ENCODE measurements around the gene FAM200A. TPM values are rescaled to one million over a fixed set of nuclear protein-coding genes. Genes with fewer than 3 reads are reported as not detected.

The FAM200A gene
- polyA plus RNA-seq, 1 donor (not counting 4 experiments of a cell fraction or from before 2014, with no cell fraction given): 7.6 TPM

DNA sequence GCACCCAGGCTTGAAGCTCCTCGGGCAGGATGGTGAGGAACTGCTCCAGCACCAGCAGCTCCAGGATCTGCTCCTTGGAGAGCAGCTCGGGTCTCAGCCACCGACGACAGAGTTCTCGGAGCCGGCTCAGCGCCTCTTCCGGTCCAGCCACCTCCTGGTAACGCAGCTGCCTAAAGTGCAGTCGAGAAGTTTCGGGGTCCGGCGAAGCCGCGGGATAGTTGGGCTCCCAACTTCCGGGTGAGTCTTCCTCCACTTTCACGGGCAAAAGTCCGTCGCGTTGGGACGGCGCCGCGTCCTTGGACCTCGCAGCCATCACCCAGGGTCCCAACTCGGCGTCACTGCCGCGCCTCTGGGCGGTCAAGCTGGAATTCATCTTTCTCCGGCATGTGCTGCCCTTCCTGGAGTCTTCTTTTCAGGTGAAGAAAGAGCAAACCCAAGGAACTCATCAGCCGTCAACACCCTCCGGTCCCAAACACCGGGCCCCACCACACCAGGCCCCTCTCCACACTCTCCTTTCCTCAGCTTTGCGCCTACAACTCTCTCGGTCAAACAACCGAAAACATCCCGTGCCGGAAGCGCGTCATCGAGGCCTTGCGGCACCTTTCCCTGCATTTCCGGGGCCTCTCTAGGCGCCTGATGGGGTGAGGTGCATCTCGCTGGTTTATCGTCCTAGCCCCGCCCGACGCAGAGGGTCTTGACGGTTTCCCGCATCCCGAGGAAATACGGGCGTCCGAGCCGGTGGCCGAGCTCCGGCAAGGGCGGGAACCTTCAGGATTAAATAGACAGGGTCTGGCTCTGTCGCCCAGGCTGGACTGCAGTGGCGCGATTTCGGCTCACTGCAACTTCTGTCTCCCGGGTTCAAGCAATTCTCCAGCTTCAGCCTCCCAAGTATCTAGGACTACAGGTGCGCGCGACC lies 51.9 kb downstream of the FAM200A start, which contains the start of gene ZNF394:
Gene ZNF394 (minus strand): TSS at position 561 of the 916 bp plus-strand sequence. CDS start 188 bp downstream, at position 373.
- FAIRE-seq (no peak), DNase-seq (ENCODE audit: low read depth, low spot score) (no peak)
- Histone ChIP-seq H3K4me3 (ENCODE audit: control insufficient read depth in 2 of 3, extremely low read depth in 1 of 3, insufficient read depth in 2 of 3, low read depth in 1 of 3, low read length in 3 of 3) (peak within 1 kb of the TSS; percentile 80 to 99 (median 94)), H3K4me1 (ENCODE audit: control insufficient read depth, extremely low read depth, insufficient read depth, low read length) (peaks cover 19% of the 10 kb centered on the region), H2AFZ (ENCODE audit: control insufficient read depth, low read length) (peak within 1 kb of the TSS; percentile 82), H3K9me3 (ENCODE audit: control insufficient read depth, low read depth, low read length) (no peaks in the 10 kb centered on the region), H3K4me2 (ENCODE audit: control insufficient read depth, extremely low read depth, insufficient read depth, low read depth, low read length) (peak within 1 kb of the TSS; percentile 89), H3K9me1 (ENCODE audit: control insufficient read depth, extremely low read depth, insufficient read depth, low read length) (no peaks in the 10 kb centered on the region), H3K9ac (ENCODE audit: control insufficient read depth, extremely low read depth, insufficient read depth, low read length) (peak within 1 kb of the TSS; percentile 90), H3K36me3 (ENCODE audit: control insufficient read depth in 2 of 2, extremely low read depth in 1 of 2, insufficient read depth in 2 of 2, low read length in 2 of 2) (peaks cover 2 to 3% of the 10 kb centered on the region in 2 experiments), H3K79me2 (ENCODE audit: control insufficient read depth, insufficient read depth, low read length) (peaks cover 53% of the 10 kb centered on the region), H3K27me3 (ENCODE audit: control insufficient read depth, extremely low read depth, insufficient read depth, low read length) (no peaks in the 10 kb centered on the region), H3K27ac (ENCODE audit: control insufficient read depth, insufficient read depth, low read length) (peak within 1 kb of the TSS; percentile 80), H4K20me1 (ENCODE audit: control insufficient read depth, extremely low read depth, insufficient read depth, low read length) (peaks cover 4% of the 10 kb centered on the region)
- dilution Hi-C loops (cut with MboI; ENCODE audit: extremely low pct_ligation_motif_present, low sequenced_read_pairs): no loop called here
- TF ChIP-seq, protein P1, sequence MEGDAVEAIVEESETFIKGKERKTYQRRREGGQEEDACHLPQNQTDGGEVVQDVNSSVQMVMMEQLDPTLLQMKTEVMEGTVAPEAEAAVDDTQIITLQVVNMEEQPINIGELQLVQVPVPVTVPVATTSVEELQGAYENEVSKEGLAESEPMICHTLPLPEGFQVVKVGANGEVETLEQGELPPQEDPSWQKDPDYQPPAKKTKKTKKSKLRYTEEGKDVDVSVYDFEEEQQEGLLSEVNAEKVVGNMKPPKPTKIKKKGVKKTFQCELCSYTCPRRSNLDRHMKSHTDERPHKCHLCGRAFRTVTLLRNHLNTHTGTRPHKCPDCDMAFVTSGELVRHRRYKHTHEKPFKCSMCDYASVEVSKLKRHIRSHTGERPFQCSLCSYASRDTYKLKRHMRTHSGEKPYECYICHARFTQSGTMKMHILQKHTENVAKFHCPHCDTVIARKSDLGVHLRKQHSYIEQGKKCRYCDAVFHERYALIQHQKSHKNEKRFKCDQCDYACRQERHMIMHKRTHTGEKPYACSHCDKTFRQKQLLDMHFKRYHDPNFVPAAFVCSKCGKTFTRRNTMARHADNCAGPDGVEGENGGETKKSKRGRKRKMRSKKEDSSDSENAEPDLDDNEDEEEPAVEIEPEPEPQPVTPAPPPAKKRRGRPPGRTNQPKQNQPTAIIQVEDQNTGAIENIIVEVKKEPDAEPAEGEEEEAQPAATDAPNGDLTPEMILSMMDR (optimal IDR thresholded peaks at IDR 0.05 in 1 of 3, IDR thresholded peaks at IDR 0.05 in 1 of 3, conservative IDR thresholded peaks at IDR 0.05 in 1 of 3; ENCODE audit: extremely low read depth in 1 of 3, insufficient read depth in 2 of 3, low read length in 3 of 3): peak in 1 of 3 experiments; percentile 11
- no peak for TF ChIP-seq EZH2 (IDR thresholded peaks at IDR 0.05; ENCODE audit: low read length)

DNA sequence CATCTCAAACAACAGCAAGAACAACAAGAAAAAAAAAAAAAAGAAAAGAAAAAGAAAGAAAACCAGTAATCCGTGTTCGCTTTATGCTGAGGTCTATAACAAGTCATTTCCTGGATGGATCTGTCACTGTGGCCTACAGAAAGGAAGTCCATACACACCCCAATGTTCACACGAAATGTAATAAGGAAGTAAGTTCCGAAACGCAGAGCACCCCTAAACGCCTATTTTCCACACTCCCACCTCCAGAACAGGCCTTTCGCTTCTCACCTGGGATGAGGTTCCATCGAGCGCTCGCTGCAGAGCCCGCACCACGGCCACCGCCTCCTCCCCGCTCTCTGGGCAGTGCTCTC lies 52.6 kb downstream of the FAM200A start:
- peak overlapping the region; percentile 82 for H2AFZ ChIP-seq (ENCODE audit: control insufficient read depth, low read length)
- DNase-seq (ENCODE audit: low read depth, low spot score) (no peak), FAIRE-seq (no peak)
- peak overlapping the region; percentile 90 for H3K9ac ChIP-seq (ENCODE audit: control insufficient read depth, extremely low read depth, insufficient read depth, low read length)
- TF ChIP-seq EZH2 (IDR thresholded peaks at IDR 0.05; ENCODE audit: low read length): no peak
- TF ChIP-seq, protein P1 (optimal IDR thresholded peaks at IDR 0.05 in 1 of 3, IDR thresholded peaks at IDR 0.05 in 1 of 3, conservative IDR thresholded peaks at IDR 0.05 in 1 of 3; ENCODE audit: extremely low read depth in 1 of 3, insufficient read depth in 2 of 3, low read length in 3 of 3): no peak
- H3K4me1 ChIP-seq (ENCODE audit: control insufficient read depth, extremely low read depth, insufficient read depth, low read length): peaks cover 19% of the 10 kb centered on the region
- H3K27ac ChIP-seq (ENCODE audit: control insufficient read depth, insufficient read depth, low read length): peak overlapping the region; percentile 80
- peaks cover 3 to 4% of the 10 kb centered on the region in 2 experiments for H3K36me3 ChIP-seq (ENCODE audit: control insufficient read depth in 2 of 2, extremely low read depth in 1 of 2, insufficient read depth in 2 of 2, low read length in 2 of 2)
- H3K4me2 ChIP-seq (ENCODE audit: control insufficient read depth, extremely low read depth, insufficient read depth, low read depth, low read length): peak overlapping the region; percentile 89
- peaks cover 54% of the 10 kb centered on the region for H3K79me2 ChIP-seq (ENCODE audit: control insufficient read depth, insufficient read depth, low read length)
- H3K4me3 ChIP-seq (ENCODE audit: control insufficient read depth in 2 of 3, extremely low read depth in 1 of 3, insufficient read depth in 2 of 3, low read depth in 1 of 3, low read length in 3 of 3): peak overlapping the region; percentile 80 to 99 (median 94)
- peaks cover under 1% of the 10 kb centered on the region for H3K9me3 ChIP-seq (ENCODE audit: control insufficient read depth, low read depth, low read length)
- dilution Hi-C loops (cut with MboI; ENCODE audit: extremely low pct_ligation_motif_present, low sequenced_read_pairs): no loop called here
- H4K20me1 ChIP-seq (ENCODE audit: control insufficient read depth, extremely low read depth, insufficient read depth, low read length): peaks cover 4% of the 10 kb centered on the region
- H3K9me1 ChIP-seq (ENCODE audit: control insufficient read depth, extremely low read depth, insufficient read depth, low read length): no peaks in the 10 kb centered on the region
- no peaks in the 10 kb centered on the region for H3K27me3 ChIP-seq (ENCODE audit: control insufficient read depth, extremely low read depth, insufficient read depth, low read length)
